HepG2 (cell line): ENCODE results near the gene SLC26A2. TPM values are rescaled to one million over a fixed set of nuclear protein-coding genes. Genes with fewer than 3 reads are reported as not detected.
A peak's percentile ranks its signal among the peaks of the same experiment; 100 is the strongest.

ENCODE experiments used
- ATAC-seq: fragments of 200-7000 bp; cut with Tn5 transposase; 3 replicates; pipeline ENCODE4 v1.9.1; 2020; ENCODE audit warnings: mild to moderate bottlenecking, moderate library complexity
- BruUV-seq: library from RNA; stranded (reverse); fragments of 400-500 nt; replicated peaks from 2 replicates; lab custom pipeline; 2021; lab: Mats Ljungman, UMichigan
- CTCF ChIA-PET: fragments of 300-600 bp; formaldehyde crosslinking; extraction: SDS; loops from one replicate; lab custom pipeline; 2021; ENCODE audit warnings: low total read pairs, inconsistent platforms, low intra/inter-chr PET ratio; lab: Yijun Ruan, JAX
- POLR2A ChIA-PET: fragments of 350-600 bp; sonication (Branson Sonifier 250); formaldehyde crosslinking; loops from one replicate; lab custom pipeline; 2020; ENCODE audit warnings: antibody characterized with exemption, inconsistent platforms; lab: Yijun Ruan, JAX
- DNase-seq: peaks from one replicate; pipeline ENCODE4 v3.0.0-alpha.2; 2015; ENCODE audit warnings: low spot score
- FAIRE-seq: peaks from 3 replicates; lab custom pipeline; 2011; peaks lifted over from hg19 to GRCh38; lab: Jason Lieb, UNC
- H2AFZ ChIP-seq: one replicate; pipeline ENCODE4 v1.6.1; 2011; ENCODE audit warnings: low read length, inconsistent platforms
- H3K27ac ChIP-seq: fragments of 300-600 bp; 3 replicates; pipeline ENCODE4 v1.8.0; 2011; ENCODE audit warnings: mixed run types, mild to moderate bottlenecking, mixed read lengths, low read length, inconsistent platforms; ENCODE audit not compliant: insufficient read depth; ENCODE audit errors: extremely low read length
- H3K27me3 ChIP-seq, 2 experiments: fragments of 200-600 bp in 1 of 2; 2 replicates in 1 of 2; 3 replicates in 1 of 2; pipeline versions ENCODE4 v1.6.0 to v1.8.0; 2011; ENCODE audit warnings: low read length in 2 of 2, mild to moderate bottlenecking in 2 of 2, moderate library complexity in 2 of 2, inconsistent platforms in 1 of 2; ENCODE audit not compliant: insufficient read depth in 2 of 2, control insufficient read depth in 1 of 2
- H3K36me3 ChIP-seq, 2 experiments: fragments of 200-600 bp in 1 of 2; replicated peaks in 1 of 2; 2 replicates in 1 of 2; 3 replicates in 1 of 2; pipeline versions ENCODE4 v1.5.1 to v1.8.0; 2011; ENCODE audit warnings: low read length in 2 of 2, inconsistent platforms in 1 of 2; ENCODE audit not compliant: insufficient read depth in 2 of 2, control insufficient read depth in 1 of 2
- H3K4me1 ChIP-seq: 2 replicates; pipeline ENCODE4 v1.5.1; 2012; ENCODE audit warnings: low read length, inconsistent platforms; ENCODE audit not compliant: insufficient read depth
- H3K4me2 ChIP-seq: 2 replicates; pipeline ENCODE4 v1.6.0; 2011; ENCODE audit warnings: low read depth, low read length, inconsistent platforms
- H3K4me3 ChIP-seq, 3 experiments: fragments of 200-600 bp in 1 of 3; sonication (generic), shearing (Covaris generic) in 1 of 3; replicated peaks in 1 of 3; 2 replicates each; pipeline ENCODE4 v1.5.1; 2011 to 2016; ENCODE audit warnings: low read length in 3 of 3, inconsistent platforms in 2 of 3, low read depth in 2 of 3, mild to moderate bottlenecking in 2 of 3, control low read depth in 1 of 3, mixed read lengths in 1 of 3; ENCODE audit not compliant: insufficient read depth in 1 of 3
- H3K79me2 ChIP-seq: one replicate; pipeline ENCODE4 v1.6.1; 2011; ENCODE audit warnings: low read length, inconsistent platforms; ENCODE audit not compliant: insufficient read depth
- H3K9ac ChIP-seq: 2 replicates; pipeline ENCODE4 v1.6.0; 2011; ENCODE audit warnings: mild to moderate bottlenecking, low read depth, low read length, inconsistent platforms; ENCODE audit not compliant: insufficient read depth
- H3K9me3 ChIP-seq: 2 replicates; pipeline ENCODE4 v1.5.1; 2012; ENCODE audit warnings: mild to moderate bottlenecking, low read length
- H4K20me1 ChIP-seq: 2 replicates; pipeline ENCODE4 v1.6.0; 2011; ENCODE audit warnings: inconsistent platforms, mild to moderate bottlenecking, low read length, moderate library complexity; ENCODE audit not compliant: insufficient read depth
- CEBPB ChIP-seq: IDR thresholded peaks from 2 replicates; pipeline ENCODE4 v1.6.1; 2011; ENCODE audit warnings: low read depth, low read length, improper control_type of control experiment, borderline replicate concordance
- RXRA ChIP-seq: sonication (generic); formaldehyde crosslinking; IDR thresholded peaks from 2 replicates; pipeline ENCODE4 v1.5.1; 2020; ENCODE audit warnings: missing genetic modification reagents
- SNAI1 ChIP-seq: sonication (generic); formaldehyde crosslinking; IDR thresholded peaks from 2 replicates; pipeline ENCODE4 v1.5.0; 2020; ENCODE audit warnings: mild to moderate bottlenecking, missing genetic modification reagents, borderline replicate concordance
- ZNF264 ChIP-seq: sonication (generic); formaldehyde crosslinking; IDR thresholded peaks from 2 replicates; pipeline ENCODE4 v1.4.0; 2020; ENCODE audit warnings: missing genetic modification reagents
- ZNF468 ChIP-seq: sonication (generic); formaldehyde crosslinking; IDR thresholded peaks from 2 replicates; pipeline ENCODE4 v1.8.0; 2022; ENCODE audit warnings: mild to moderate bottlenecking, moderate library complexity, missing genetic modification reagents
- WGBS: methylation state at CpG from one replicate; pipeline ENCODE4 v1.1.6; 2017; ENCODE audit warnings: low lambda C conversion rate; 5-methylcytosine and 5-hydroxymethylcytosine counted together
- in situ Hi-C: cut with HindIII; loops from 2 replicates; pipeline ENCODE4 v1.10.0; 2017; ENCODE audit warnings: low pct_unique_long_range_greater_than_20kb; ENCODE audit not compliant: extremely low pct_ligation_motif_present
- intact Hi-C: fragments of 100-400 bp; cut with micrococcal nuclease; formaldehyde crosslinking; loops from one replicate; pipeline ENCODE4 v1.10.0; 2022; ENCODE audit not compliant: unreplicated experiment
- polyA plus RNA-seq, 8 experiments: library from polyadenylated mRNA; depleted of rRNA in 3 of 8; stranded (reverse) in 7 of 8; unstranded in 1 of 8; fragments of >200 nt; fragmentation: Illumina TruSeq in 4 of 8; extraction: Trizol in 4 of 8; gene quantifications; 2 replicates each; pipeline versions ENCODE4 v1.2.1 to v1.2.3, GENCODE V29; 2011 to 2016; ENCODE audit warnings: low read depth in 4 of 8, missing spikeins in 1 of 8, mixed read lengths in 1 of 8; ENCODE audit not compliant: insufficient read depth in 1 of 8
- total RNA-seq, 5 experiments: library from RNA; depleted of rRNA; stranded (reverse); fragments of >200 nt; fragmentation: Illumina TruSeq; extraction: Trizol; gene quantifications; 2 replicates each; pipeline ENCODE4 v1.2.3, GENCODE V29; 2016; ENCODE audit warnings: low read depth in 1 of 5
- TF ChIP-seq, protein P1 (sequence below): sonication (generic); formaldehyde crosslinking; IDR thresholded peaks from 2 replicates; pipeline ENCODE4 v1.4.0; 2020; ENCODE audit warnings: missing genetic modification reagents
- TF ChIP-seq, protein P2 (sequence below): sonication (generic); formaldehyde crosslinking; IDR thresholded peaks from 2 replicates; pipeline ENCODE4 v1.4.0; 2020; ENCODE audit warnings: missing genetic modification reagents
- TF ChIP-seq, protein P3 (sequence below): sonication (generic); formaldehyde crosslinking; IDR thresholded peaks from 2 replicates; pipeline ENCODE4 v1.5.1; 2020; ENCODE audit warnings: mild to moderate bottlenecking, missing genetic modification reagents
- TF ChIP-seq, protein P4 (sequence below): sonication (generic); formaldehyde crosslinking; IDR thresholded peaks from 2 replicates; pipeline ENCODE4 v1.4.0; 2020; ENCODE audit warnings: missing genetic modification reagents
- TF ChIP-seq, protein P5 (sequence below): IDR thresholded peaks from 2 replicates; pipeline ENCODE4 v1.6.1; 2016; ENCODE audit warnings: missing biosample characterization, missing genetic modification reagents, low read depth

SLC26A2 gene
- total and polyA plus RNA-seq, 2 of the 13 experiments (the other 11 are each of a cell fraction or from before 2014, with no cell fraction given) = 2.2 to 7.9 TPM

DNA sequence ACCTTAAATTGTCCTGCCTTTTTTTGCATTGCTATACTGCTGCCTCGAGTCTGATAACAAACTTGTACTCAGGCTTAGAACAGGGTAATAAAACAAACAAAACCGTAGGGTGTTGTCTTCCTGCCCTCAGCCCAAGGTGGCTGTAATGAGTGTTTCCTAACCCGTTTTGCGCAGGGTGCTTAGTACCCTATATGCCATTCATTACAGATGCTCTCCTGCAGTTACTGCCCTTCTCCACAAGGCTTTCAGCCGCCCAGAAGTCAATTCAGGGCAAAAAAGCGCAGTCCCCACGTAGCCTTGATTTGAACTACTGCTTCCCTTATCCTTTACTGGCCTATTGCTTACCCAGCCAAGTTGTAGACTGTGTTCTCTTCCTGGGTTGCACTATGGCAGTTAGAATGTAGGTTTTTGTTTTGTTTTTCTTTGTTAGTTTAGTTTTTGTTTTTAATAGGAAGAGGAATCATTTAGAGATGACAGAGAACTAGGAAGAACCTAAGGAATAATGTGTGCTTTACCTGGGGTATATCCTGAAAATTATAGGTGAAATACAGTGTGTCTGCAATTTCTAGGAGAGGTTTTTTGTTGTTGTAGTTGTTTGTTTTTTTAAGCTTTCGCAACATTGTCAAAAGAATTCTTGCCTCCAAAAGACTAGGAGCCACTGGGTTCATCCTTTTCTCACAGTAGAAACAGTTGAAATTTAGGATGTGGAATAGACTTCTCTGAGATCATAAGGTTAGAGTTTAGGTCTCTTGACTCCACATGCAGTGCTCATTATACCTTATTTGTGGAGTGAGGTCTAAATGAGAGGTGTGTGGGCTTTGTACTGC lies 41.3 kb downstream of the SLC26A2 start:
- Histone ChIP-seq H3K4me2 (peak overlapping the region; percentile 97), H3K9ac (peak overlapping the region; percentile 98), H3K27ac (peak overlapping the region; percentile 87), H3K4me1 (peaks cover 32% of the 10 kb centered on the region), H3K36me3 (peaks cover 5 to 15% of the 10 kb centered on the region in 2 experiments; a peak in 4 of 5 replicates), H3K27me3 (no peaks in the 10 kb centered on the region; a peak in 1 of 5 replicates), H2AFZ (no peak overlapping the region), H3K4me3 (peak overlapping the region; percentile 86 to 91 (median 89)), H4K20me1 (peaks cover 5% of the 10 kb centered on the region; the same call in 1 of the 2 replicates), H3K79me2 (peaks cover 53% of the 10 kb centered on the region), H3K9me3 (no peaks in the 10 kb centered on the region)
- CTCF ChIA-PET = no interaction called here
- no TSS peak for BruUV-seq
- ATAC-seq (peak; percentile 75), FAIRE-seq (peak; percentile 94), DNase-seq (peak; percentile 77)
- intact Hi-C loops (loop anchor here (1.0 to 2.0 kb wide), 2 partner anchors 24 to 43 kb away; no protein-coding TSS in a partner anchor), in situ Hi-C loops (no loop called here)
- POLR2A ChIA-PET = interaction anchor here (0.7 to 2.5 kb wide), 5 partner anchors 20 to 452 kb away, joined by 3 to 35 read pairs (median 6); partner anchors contain the start of gene SLC26A2
- 12% methylated on average over 8 of the region's 8 CpGs for WGBS
- TF ChIP-seq, protein P1, sequence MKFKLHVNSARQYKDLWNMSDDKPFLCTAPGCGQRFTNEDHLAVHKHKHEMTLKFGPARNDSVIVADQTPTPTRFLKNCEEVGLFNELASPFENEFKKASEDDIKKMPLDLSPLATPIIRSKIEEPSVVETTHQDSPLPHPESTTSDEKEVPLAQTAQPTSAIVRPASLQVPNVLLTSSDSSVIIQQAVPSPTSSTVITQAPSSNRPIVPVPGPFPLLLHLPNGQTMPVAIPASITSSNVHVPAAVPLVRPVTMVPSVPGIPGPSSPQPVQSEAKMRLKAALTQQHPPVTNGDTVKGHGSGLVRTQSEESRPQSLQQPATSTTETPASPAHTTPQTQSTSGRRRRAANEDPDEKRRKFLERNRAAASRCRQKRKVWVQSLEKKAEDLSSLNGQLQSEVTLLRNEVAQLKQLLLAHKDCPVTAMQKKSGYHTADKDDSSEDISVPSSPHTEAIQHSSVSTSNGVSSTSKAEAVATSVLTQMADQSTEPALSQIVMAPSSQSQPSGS (CRISPR knock-in tag) = 0 out of 2 replicates have a peak, but pooled peaks have one; percentile 18
- TF ChIP-seq ZNF468 (no peak), SNAI1 (no peak), ZNF264 (CRISPR knock-in tag) (0 out of 2 replicates have a peak, but pooled peaks have one; percentile 20), CEBPB (peak; percentile 25; the same call in 1 of the 2 replicates), RXRA (CRISPR knock-in tag) (peak; percentile 33; the same call in 1 of the 2 replicates)
- TF ChIP-seq, protein P2, sequence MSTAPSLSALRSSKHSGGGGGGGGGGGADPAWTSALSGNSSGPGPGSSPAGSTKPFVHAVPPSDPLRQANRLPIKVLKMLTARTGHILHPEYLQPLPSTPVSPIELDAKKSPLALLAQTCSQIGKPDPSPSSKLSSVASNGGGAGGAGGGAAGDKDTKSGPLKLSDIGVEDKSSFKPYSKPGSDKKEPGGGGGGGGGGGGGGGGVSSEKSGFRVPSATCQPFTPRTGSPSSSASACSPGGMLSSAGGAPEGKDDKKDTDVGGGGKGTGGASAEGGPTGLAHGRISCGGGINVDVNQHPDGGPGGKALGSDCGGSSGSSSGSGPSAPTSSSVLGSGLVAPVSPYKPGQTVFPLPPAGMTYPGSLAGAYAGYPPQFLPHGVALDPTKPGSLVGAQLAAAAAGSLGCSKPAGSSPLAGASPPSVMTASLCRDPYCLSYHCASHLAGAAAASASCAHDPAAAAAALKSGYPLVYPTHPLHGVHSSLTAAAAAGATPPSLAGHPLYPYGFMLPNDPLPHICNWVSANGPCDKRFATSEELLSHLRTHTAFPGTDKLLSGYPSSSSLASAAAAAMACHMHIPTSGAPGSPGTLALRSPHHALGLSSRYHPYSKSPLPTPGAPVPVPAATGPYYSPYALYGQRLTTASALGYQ (CRISPR knock-in tag) = no peak
- TF ChIP-seq, protein P3, sequence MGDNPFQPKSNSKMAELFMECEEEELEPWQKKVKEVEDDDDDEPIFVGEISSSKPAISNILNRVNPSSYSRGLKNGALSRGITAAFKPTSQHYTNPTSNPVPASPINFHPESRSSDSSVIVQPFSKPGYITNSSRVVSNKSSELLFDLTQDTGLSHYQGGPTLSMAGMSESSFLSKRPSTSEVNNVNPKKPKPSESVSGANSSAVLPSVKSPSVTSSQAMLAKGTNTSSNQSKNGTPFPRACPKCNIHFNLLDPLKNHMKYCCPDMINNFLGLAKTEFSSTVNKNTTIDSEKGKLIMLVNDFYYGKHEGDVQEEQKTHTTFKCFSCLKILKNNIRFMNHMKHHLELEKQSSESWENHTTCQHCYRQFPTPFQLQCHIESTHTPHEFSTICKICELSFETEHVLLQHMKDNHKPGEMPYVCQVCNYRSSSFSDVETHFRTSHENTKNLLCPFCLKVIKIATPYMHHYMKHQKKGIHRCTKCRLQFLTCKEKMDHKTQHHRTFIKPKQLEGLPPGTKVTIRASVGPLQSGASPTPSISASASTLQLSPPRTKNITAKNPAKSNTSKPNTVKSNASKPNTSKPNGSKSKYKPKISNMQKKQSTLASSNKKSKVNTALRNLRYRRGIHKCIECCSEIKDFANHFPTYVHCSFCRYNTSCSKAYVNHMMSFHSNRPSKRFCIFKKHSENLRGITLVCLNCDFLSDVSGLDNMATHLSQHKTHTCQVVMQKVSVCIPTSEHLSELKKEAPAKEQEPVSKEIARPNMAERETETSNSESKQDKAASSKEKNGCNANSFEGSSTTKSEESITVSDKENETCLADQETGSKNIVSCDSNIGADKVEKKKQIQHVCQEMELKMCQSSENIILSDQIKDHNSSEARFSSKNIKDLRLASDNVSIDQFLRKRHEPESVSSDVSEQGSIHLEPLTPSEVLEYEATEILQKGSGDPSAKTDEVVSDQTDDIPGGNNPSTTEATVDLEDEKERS (CRISPR knock-in tag) = 0 out of 2 replicates have a peak, but pooled peaks have one; percentile 28
- TF ChIP-seq, protein P4, sequence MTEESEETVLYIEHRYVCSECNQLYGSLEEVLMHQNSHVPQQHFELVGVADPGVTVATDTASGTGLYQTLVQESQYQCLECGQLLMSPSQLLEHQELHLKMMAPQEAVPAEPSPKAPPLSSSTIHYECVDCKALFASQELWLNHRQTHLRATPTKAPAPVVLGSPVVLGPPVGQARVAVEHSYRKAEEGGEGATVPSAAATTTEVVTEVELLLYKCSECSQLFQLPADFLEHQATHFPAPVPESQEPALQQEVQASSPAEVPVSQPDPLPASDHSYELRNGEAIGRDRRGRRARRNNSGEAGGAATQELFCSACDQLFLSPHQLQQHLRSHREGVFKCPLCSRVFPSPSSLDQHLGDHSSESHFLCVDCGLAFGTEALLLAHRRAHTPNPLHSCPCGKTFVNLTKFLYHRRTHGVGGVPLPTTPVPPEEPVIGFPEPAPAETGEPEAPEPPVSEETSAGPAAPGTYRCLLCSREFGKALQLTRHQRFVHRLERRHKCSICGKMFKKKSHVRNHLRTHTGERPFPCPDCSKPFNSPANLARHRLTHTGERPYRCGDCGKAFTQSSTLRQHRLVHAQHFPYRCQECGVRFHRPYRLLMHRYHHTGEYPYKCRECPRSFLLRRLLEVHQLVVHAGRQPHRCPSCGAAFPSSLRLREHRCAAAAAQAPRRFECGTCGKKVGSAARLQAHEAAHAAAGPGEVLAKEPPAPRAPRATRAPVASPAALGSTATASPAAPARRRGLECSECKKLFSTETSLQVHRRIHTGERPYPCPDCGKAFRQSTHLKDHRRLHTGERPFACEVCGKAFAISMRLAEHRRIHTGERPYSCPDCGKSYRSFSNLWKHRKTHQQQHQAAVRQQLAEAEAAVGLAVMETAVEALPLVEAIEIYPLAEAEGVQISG = 0 out of 2 replicates have a peak, but pooled peaks have one; percentile 24
- TF ChIP-seq, protein P5, sequence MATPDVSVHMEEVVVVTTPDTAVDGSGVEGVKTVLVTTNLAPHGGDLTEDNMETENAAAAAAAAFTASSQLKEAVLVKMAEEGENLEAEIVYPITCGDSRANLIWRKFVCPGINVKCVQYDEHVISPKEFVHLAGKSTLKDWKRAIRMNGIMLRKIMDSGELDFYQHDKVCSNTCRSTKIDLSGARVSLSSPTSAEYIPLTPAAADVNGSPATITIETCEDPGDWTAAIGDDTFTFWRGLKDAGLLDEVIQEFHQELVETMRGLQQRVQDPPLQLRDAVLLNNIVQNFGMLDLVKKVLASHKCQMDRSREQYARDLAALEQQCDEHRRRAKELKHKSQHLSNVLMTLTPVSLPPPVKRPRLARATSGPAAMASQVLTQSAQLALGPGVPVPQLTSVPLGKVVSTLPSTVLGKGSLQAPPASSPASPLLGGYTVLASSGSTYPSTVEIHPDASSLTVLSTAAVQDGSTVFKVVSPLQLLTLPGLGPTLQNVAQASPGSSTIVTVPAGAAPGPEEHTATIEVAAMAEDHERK (CRISPR knock-in tag) = no peak
